ENCODE measurements around the gene PCDHGB3.
"Not testable (repeated sequence)": the region's sequence is repeated elsewhere in the genome, so short reads cannot be mapped to it uniquely, and the experiment has no call there.

Gene PCDHGB3

DNA sequence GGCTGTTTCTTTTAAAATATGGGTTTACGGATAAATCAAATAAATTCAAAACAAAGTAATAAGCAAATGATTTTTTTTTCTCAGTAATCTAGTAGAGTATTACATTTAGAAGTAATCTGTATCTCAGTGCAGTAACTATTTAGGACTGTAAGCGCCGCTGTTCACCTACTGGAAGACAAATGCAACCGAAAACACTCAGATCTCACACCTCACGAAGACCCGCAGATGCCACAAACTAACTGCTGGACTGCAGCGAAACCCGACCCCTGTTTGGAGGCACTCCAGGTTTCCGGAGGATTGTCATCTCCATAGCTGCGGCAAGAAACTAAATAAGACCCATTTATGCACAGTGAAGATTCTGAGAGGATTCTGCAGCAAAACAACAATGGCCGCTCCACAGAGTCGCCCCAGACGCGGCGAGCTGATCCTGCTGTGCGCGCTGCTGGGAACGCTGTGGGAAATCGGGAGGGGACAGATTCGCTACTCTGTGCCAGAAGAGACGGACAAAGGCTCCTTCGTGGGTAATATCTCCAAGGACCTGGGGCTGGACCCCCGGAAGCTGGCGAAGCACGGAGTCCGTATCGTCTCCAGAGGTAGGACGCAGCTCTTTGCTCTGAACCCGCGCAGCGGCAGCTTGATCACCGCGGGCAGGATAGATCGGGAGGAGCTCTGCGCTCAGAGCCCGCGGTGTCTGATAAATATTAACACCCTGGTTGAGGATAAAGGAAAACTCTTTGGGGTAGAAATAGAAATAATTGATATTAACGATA lies 22.6 kb downstream of the PCDHGB3 start, which contains the start of gene PCDHGA8:
Gene PCDHGA8 (plus strand): TSS at position 205 of the 770 bp plus-strand sequence. CDS start 181 bp downstream, at position 386.
- ATAC-seq (no peak), DNase-seq (no peak)

DNA sequence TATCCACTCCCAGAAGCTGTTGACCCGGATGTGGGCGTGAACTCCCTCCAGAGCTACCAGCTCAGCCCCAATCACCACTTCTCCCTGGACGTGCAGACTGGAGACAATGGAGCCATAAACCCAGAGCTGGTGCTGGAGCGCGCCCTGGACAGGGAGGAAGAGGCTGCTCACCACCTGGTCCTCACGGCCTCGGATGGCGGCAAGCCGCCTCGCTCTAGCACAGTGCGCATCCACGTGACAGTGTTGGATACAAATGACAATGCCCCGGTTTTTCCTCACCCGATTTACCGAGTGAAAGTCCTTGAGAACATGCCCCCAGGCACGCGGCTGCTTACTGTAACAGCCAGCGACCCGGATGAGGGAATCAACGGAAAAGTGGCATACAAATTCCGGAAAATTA lies 23.2 kb downstream of the PCDHGB3 start:
- no peak for DNase-seq

DNA sequence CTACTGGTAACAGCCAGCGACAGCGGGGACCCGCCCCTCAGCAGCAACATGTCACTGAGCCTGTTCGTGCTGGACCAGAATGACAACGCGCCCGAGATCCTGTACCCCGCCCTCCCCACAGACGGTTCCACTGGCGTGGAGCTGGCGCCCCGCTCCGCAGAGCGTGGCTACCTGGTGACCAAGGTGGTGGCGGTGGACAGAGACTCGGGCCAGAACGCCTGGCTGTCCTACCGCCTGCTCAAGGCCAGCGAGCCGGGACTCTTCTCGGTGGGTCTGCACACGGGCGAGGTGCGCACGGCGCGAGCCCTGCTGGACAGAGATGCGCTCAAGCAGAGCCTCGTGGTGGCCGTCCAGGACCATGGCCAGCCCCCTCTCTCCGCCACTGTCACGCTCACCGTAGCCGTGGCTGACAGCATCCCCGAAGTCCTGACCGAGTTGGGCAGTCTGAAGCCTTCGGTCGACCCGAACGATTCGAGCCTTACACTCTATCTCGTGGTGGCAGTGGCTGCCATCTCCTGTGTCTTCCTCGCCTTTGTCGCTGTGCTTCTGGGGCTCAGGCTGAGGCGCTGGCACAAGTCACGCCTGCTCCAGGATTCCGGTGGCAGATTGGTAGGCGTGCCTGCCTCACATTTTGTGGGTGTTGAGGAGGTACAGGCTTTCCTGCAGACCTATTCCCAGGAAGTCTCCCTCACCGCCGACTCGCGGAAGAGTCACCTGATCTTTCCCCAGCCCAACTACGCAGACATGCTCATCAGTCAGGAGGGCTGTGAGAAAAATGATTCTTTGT lies 24.6 kb downstream of the PCDHGB3 start:
- not testable (repeated sequence) for ATAC-seq, DNase-seq

More for the DNA sequence above, 23.2 kb downstream of the PCDHGB3 start:
- ATAC-seq: no peak

DNA sequence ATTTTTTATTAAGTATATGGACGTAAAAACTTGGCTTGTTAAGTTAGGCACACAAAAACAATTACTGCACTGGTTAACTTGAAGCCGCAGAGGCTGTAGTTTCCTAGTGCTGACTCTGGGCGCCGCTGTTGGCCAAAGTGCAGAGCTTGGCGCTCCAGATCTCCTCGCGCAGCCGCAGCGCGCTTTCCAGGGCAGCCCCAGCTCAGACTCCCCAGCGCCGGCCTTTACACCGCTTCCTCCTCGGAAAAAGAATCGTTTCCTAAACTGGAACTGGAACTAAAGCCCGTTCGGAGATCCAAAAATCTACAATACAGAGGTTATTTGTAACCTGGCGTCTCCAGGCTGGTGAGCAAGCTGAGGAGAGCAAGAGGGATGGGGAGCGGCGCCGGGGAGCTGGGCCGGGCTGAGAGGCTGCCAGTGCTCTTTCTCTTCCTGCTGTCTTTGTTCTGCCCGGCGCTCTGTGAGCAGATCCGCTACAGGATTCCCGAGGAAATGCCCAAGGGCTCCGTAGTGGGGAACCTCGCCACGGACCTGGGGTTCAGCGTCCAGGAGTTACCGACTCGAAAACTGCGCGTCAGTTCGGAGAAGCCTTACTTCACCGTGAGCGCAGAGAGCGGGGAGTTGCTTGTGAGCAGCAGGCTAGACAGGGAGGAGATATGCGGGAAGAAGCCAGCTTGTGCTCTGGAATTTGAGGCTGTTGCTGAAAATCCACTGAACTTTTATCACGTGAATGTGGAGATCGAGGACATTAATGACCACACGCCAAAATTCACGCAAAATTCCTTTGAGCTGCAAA lies 27.9 kb downstream of the PCDHGB3 start, which contains the start of gene PCDHGB5:
Gene PCDHGB5 (plus strand): TSS at position 192 of the 796 bp plus-strand sequence. CDS start 181 bp downstream, at position 373.
- DNase-seq: peak; percentile 43
- not testable (repeated sequence) for ATAC-seq

DNA sequence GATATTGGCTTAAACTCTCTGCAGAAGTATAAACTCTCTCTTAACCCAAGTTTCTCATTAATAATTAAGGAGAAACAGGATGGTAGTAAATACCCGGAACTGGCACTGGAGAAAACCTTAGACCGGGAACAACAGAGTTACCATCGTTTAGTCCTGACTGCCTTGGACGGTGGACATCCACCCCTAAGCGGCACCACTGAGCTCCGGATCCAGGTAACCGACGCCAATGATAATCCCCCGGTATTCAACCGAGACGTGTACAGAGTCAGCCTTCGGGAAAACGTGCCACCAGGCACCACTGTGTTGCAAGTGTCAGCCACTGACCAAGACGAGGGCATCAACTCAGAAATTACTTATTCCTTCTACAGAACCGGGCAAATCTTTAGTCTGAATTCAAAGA lies 28.6 kb downstream of the PCDHGB3 start:
- no peak for DNase-seq
- no peak for ATAC-seq

DNA sequence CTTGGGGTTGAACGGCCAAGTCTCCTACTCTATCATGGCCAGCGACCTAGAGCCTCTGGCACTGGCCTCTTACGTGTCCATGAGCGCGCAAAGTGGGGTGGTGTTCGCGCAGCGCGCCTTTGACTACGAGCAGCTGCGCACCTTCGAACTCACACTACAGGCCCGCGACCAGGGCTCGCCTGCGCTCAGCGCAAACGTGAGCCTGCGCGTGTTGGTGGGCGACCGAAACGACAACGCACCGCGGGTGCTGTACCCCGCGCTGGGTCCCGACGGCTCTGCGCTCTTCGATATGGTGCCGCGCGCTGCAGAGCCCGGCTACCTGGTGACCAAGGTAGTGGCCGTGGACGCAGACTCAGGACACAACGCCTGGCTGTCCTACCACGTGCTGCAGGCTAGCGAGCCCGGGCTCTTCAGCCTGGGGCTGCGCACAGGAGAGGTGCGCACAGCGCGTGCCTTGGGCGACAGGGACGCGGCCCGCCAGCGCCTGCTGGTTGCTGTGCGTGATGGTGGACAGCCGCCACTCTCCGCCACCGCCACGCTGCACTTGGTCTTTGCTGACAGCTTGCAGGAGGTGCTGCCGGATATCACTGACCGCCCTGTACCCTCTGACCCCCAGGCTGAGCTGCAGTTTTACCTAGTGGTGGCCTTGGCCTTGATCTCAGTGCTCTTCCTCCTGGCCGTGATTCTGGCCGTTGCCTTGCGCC lies 29.7 kb downstream of the PCDHGB3 start:
- DNase-seq (no peak), ATAC-seq (no peak)

DNA sequence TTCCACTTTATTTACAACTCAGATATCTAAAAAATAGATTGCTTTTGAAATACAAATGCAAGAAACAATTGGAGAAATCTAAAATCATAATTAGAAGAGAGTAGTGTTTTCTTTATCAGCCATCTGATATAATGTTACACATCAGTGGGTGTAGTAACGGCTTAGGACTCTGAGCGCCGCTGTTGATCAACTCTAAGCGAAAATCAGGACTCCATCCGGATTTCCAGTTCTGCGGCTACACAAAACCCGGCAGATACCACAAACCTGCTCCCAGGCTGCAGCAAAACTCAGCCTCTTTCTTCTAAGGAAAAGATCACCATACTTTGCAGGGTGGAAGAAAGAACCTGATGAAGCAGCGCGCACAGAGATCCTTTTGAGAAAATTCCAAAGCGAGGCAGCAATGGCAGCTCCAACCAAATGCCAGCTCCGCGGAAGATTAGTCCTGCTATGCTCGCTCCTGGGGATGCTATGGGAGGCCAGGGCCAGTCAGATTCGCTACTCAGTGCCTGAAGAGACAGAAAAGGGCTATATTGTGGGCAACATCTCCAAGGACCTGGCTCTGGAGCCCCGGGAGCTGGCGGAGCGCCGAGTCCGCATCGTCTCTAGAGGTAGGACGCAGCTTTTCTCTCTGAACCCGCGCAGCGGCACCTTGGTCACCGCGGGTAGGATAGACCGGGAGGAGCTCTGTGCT lies 32.7 kb downstream of the PCDHGB3 start, which contains the start of gene PCDHGA9:
Gene PCDHGA9 (plus strand): TSS at position 226 of the 691 bp plus-strand sequence. CDS start 175 bp downstream, at position 401.
- DNase-seq (no peak), ATAC-seq (no peak)

DNA sequence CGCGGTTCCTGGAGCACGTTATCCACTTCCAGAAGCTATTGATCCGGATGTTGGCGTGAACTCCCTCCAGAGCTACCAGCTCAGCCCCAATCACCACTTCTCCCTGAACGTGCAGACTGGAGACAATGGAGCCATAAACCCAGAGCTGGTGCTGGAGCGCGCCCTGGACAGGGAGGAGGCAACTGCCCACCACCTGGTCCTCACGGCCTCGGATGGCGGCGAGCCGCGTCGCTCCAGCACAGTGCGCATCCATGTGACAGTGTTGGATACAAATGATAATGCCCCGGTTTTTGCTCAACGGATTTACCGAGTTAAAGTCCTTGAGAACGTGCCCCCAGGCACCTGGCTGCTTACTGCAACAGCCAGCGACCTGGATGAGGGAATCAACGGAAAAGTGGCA lies 33.3 kb downstream of the PCDHGB3 start:
- DNase-seq (no peak), ATAC-seq (no peak)

DNA sequence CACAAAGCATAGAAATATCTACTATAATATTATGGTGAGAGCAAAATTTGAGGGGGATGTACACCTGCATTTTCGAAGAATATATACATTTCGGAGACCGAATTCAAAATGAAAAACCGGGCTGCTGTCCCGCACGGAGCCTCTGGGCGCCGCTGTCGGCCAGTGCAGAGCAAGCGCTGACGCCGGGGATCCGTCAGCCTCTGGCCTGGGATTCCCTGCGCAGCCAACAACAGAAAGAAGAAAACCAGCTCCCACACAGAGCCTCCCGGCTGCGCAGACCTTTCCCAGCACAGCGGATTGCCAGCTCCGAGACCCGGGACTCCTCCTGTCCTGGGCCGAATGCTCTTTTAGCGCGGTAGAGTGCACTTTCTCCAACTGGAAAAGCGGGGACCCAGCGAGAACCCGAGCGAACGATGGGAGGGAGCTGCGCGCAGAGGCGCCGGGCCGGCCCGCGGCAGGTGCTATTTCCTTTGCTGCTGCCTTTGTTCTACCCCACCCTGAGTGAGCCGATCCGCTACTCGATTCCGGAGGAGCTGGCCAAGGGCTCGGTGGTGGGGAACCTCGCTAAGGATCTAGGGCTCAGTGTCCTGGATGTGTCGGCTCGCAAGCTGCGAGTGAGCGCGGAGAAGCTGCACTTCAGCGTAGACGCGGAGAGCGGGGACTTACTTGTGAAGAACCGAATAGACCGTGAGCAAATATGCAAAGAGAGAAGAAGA lies 37.9 kb downstream of the PCDHGB3 start, which contains the start of gene PCDHGB6:
Gene PCDHGB6 (plus strand): TSS at position 232 of the 716 bp plus-strand sequence. CDS start 182 bp downstream, at position 414.
- DNase-seq: peak; percentile 51
- peak; percentile 40 for ATAC-seq

DNA sequence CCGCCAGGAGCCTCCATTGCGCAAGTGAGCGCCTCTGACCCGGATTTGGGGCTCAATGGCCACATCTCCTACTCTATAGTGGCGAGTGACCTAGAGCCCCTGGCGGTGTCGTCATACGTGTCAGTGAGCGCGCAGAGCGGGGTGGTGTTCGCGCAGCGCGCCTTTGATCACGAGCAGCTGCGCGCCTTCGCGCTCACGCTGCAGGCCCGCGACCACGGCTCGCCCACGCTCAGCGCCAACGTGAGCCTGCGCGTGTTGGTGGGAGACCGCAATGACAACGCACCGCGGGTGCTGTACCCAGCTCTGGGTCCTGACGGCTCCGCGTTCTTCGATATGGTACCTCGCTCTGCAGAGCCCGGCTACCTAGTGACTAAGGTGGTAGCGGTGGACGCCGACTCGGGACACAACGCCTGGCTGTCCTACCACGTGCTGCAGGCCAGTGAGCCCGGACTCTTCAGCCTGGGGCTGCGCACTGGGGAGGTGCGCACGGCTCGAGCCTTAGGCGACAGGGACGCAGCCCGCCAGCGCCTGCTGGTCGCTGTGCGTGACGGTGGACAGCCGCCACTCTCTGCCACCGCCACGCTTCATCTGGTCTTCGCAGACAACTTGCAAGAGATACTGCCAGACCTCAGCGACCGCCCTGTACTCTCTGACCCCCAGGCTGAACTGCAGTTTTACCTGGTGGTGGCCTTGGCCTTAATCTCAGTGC lies 39.7 kb downstream of the PCDHGB3 start:
- ATAC-seq: no peak
- DNase-seq: no peak

DNA sequence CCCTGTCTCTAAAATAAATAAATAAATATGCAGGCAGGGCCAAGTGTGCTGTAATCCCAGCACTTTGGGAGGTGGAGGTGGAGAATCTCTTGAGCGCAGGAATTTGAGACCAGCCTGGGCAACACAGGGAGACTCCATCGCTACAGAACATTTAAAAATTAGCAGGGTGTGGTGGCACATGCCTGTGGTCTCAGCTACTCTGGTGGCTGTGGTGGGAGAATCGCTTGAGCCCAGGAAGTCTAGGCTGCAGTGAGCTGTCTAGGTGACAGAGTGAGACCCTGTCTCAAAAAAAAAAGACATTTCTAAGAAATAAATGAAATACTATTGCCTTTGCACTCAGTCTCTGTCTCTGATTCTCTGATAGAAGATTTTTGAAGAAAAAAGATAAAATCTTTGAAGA lies 41.5 kb downstream of the PCDHGB3 start:
- ATAC-seq (no peak), DNase-seq (no peak)

DNA sequence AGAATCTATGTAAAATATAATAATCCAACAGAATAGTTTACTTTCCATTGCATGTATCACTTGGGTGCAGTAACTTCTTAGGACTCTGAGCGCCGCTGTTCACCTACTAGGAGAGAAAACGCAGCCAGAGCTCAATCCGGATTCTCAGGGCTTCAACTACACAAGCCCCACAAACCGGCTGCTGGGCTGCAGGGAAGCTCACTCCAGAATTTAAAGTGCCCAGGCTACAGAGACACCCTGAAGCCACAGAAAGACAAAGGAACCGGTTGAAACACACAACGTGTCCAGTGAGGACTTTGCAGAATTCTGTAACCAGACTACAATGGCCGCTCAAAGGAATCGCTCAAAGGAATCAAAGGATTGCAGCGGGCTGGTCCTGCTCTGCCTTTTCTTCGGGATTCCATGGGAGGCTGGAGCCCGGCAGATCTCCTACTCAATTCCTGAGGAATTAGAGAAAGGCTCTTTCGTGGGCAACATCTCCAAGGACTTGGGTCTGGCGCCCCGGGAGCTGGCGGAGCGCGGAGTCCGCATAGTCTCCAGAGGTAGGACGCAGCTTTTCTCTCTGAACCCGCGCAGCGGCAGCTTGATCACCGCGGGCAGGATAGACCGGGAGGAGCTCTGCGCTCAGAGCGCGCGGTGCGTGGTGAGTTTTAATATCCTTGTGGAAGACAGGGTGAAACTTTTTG lies 43.0 kb downstream of the PCDHGB3 start, which contains the start of gene PCDHGA10:
Gene PCDHGA10 (plus strand): TSS at position 134 of the 686 bp plus-strand sequence. CDS start 189 bp downstream, at position 323.
- ATAC-seq (peak; percentile 64), DNase-seq (peak; percentile 47)

DNA sequence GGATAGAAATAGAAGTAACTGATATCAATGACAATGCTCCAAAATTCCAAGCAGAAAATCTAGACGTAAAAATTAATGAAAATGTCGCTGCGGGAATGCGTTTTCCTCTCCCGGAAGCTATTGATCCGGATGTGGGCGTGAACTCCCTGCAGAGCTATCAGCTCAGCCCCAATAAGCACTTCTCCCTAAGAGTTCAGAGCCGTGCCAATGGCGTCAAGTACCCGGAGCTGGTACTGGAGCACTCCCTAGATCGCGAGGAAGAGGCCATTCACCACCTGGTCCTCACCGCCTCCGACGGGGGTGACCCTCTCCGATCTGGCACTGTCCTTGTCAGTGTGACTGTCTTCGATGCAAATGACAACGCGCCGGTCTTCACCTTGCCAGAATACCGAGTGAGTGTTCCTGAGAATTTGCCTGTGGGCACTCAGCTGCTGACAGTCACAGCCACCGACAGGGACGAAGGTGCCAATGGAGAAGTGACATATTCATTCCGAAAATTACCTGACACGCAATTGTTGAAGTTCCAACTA lies 43.6 kb downstream of the PCDHGB3 start:
- no peak for ATAC-seq
- DNase-seq: no peak

DNA sequence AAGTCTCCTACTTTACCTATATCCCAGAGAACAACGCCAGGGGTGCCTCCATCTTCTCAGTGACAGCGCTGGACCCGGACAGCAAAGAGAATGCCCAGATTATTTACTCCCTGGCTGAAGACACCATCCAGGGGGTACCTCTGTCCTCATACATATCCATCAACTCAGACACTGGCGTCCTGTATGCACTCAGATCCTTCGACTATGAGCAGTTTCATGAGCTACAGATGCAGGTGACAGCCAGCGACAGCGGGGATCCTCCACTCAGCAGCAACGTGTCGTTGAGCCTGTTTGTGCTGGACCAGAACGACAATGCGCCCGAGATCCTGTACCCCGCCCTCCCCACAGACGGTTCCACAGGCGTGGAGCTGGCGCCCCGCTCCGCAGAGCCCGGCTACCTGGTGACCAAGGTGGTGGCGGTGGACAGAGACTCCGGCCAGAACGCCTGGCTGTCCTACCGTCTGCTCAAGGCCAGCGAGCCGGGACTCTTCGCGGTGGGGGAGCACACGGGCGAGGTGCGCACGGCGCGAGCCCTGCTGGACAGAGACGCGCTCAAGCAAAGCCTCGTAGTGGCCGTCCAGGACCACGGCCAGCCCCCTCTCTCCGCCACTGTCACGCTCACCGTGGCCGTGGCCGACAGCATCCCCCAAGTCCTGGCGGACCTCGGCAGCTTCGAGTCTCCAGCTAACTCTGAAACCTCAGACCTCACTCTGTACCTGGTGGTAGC lies 44.7 kb downstream of the PCDHGB3 start:
- DNase-seq, ATAC-seq: not testable (repeated sequence)

DNA sequence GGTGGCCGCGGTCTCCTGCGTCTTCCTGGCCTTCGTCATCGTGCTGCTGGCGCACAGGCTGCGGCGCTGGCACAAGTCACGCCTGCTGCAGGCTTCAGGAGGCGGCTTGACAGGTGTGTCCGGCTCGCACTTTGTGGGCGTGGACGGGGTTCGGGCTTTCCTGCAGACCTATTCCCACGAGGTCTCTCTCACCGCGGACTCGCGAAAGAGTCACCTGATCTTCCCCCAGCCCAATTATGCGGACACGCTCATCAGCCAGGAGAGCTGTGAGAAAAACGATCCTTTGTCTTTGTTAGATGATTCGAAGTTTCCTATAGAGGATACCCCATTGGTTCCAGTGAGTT lies 45.2 kb downstream of the PCDHGB3 start:
- DNase-seq, ATAC-seq: not testable (repeated sequence)

DNA sequence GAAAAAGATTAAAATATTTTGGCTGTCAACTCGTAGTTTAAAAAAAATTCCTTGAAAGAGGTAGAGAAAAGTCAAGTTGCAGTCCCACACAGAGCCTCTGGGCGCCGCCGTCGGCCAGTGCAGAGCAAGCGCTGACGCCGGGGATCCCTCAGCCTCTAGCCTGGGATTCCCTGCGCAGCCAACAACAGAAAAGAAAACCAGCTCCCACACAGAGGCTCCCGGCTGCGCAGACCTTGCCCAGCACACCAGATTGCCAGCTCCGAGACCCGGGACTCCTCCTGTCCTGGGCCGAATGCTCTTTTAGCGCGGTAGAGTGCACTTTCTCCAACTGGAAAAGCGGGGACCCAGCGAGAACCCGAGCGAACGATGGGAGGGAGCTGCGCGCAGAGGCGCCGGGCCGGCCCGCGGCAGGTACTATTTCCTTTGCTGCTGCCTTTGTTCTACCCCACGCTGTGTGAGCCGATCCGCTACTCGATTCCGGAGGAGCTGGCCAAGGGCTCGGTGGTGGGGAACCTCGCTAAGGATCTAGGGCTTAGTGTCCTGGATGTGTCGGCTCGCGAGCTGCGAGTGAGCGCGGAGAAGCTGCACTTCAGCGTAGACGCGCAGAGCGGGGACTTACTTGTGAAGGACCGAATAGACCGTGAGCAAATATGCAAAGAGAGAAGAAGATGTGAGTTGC lies 47.6 kb downstream of the PCDHGB3 start, which contains the start of gene PCDHGB7:
Gene PCDHGB7 (plus strand): TSS at position 184 of the 679 bp plus-strand sequence. CDS start 183 bp downstream, at position 367.
- peak; percentile 65 for DNase-seq
- ATAC-seq: peak; percentile 72

Measured in stimulated activated naive CD8-positive, alpha-beta T cell treated with anti-CD3 and anti-CD28 coated beads, Interleukin-15, Interleukin-2, amounts not matched to agents 100 U/mL and 50 U/mL, for 24 hours (primary cell).